LNCaP clone FGC (cell line): ENCODE measurements around the gene NHLRC3.
A peak's percentile ranks its signal among the peaks of the same experiment; 100 is the strongest.
"Not testable (repeated sequence)": the region's sequence is repeated elsewhere in the genome, so short reads cannot be mapped to it uniquely, and the experiment has no call there.

Source experiments
- DNase-seq: peaks from one replicate; pipeline ENCODE4 v3.0.0-alpha.2; 2011; ENCODE audit warnings: low read depth
- H3K4me3 ChIP-seq: 2 replicates; pipeline ENCODE4 v1.5.1; 2011; ENCODE audit warnings: mild to moderate bottlenecking, low read depth, low read length, control low read depth
- CTCF ChIP-seq: IDR thresholded peaks from 2 replicates; pipeline ENCODE4 v1.5.1; 2012; ENCODE audit warnings: mild to moderate bottlenecking; ENCODE audit not compliant: control insufficient read depth, insufficient read depth; ENCODE audit errors: extremely low read depth

NHLRC3 gene

GRCh38 chr13:39037880-39038568, at the start of gene NHLRC3, which contains the start of gene PROSER1:
NHLRC3 (plus strand) TSS chr13:39038456; CDS start chr13:39038640, 184 bp downstream.
PROSER1 (minus strand) TSS chr13:39038089; CDS start chr13:39037242, 847 bp downstream.
- no peak for TF ChIP-seq CTCF
- H3K4me3 ChIP-seq = peak within 1 kb of the TSS; percentile 92
- DNase-seq = peak; percentile 46

GRCh38 chr13:38990693-38991092, 47.6 kb upstream of the NHLRC3 start, which contains the start of gene STOML3:
STOML3 (minus strand) TSS chr13:38990831; CDS start chr13:38990721, 110 bp downstream.
- H3K4me3 ChIP-seq = no peak within 1 kb of the TSS
- no peak for DNase-seq
- no peak for TF ChIP-seq CTCF

DNA sequence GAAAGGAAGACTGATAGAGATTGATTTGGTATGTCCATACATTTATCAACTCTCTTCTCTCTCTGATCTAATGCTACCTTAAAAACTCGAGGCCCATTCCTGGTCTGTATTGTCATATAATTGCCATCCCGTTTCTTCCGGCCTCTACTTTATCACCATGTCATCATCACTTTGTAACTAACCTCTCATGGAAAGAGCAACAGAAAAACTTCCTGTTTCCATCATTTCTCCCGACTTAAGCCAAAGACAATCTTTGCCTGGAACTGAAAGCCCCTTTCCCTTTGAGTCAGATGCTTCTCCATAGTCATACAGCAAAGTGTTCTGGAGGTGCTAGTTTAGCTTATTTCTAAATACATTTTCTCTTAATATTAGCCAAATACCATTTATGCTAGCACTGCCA, 44.9 kb upstream of the NHLRC3 start:
- no peak for DNase-seq
- TF ChIP-seq CTCF = no peak
- H3K4me3 ChIP-seq = no peak overlapping the region

DNA sequence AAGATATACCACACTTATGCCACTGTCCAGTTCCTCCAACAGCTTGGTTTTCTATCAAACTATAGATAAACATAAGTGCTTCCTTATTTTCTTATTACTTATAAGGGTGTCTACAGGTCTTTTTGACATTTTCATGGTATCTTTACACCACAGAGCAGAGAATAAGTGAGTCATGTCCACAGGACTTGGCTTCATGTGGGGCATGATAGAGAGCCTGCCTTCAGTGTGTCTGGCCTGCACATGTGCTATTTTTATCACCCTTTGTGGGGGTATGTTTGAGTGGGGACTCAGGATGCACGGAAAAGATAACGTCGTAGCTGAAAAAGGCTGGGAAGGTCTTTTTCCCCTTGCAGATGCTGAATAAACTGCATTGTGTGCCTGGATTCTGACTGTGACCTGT, 39.5 kb upstream of the NHLRC3 start:
- no peak for DNase-seq
- H3K4me3 ChIP-seq = no peak overlapping the region
- TF ChIP-seq CTCF = no peak

DNA sequence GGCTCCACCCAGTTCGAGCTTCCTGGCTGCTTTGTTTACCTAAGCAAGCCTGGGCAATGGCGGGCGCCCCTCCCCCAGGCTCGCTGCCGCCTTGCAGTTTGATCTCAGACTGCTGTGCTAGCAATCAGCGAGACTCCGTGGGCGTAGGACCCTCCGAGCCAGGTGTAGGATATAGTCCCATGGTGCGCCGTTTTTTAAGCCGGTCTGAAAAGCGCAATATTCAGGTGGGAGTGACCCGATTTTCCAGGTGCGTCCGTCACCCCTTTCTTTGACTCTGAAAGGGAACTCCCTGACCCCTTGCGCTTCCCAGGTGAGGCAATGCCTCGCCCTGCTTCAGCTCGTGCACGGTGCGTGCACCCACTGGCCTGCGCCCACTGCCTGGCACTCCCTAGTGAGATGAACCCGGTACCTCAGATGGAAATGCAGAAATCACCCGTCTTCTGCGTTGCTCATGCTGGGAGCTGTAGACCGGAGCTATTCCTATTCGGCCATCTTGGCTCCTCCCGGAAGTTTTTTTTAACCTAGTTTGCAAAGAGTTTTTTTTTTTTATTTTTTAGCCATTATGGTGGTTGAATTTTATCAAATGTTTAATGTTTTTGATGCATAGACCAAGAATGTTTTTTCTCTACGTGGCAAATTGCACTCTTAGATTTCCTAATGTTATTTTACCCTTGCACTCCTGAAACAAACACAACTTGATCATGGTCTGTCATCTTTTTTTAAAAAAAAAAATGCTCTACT, 31.7 kb upstream of the NHLRC3 start:
- H3K4me3 ChIP-seq, DNase-seq: not testable (repeated sequence)

DNA sequence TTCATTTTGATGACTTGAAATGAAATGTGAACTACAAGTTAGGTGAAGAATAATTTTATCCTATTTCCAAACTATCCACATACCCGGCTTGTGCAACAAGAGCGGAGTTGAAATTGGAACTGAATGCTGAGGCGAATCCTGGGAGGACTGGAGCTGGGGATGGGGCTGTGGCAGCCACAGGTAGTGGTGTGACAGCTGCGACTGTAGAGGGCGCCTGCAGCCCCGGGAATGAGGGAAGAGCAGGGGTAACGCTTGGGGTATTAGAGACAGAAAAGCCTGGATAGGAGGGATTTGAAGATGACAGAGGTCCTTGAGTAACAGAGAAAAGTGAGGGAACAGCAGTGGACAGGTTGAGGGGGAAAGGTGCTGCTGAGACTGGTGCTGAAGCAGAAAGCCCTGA, 25.6 kb upstream of the NHLRC3 start:
- no peak for TF ChIP-seq CTCF
- no peak overlapping the region for H3K4me3 ChIP-seq
- DNase-seq = no peak

GRCh38 chr13:39013462-39013861, 24.8 kb upstream of the NHLRC3 start:
- H3K4me3 ChIP-seq = no peak overlapping the region
- no peak for TF ChIP-seq CTCF
- DNase-seq = no peak
